DMS153 treated with DMSO at 0.1 percent for 48 hours (cell line): ENCODE measurements around the gene TSEN34.
"Not testable (repeated sequence)": the region's sequence is repeated elsewhere in the genome, so short reads cannot be mapped to it uniquely, and the experiment has no call there.

Source experiments
- DNase-seq: peaks from one replicate; lab custom pipeline; 2025; ENCODE audit not compliant: unreplicated experiment; lab: John Stamatoyannopoulos, UW

Gene TSEN34

GRCh38 chr19:54231077-54231931, 40.2 kb downstream of the TSEN34 start:
- DNase-seq, result peak; percentile 82

GRCh38 chr19:54233941-54234340, 42.8 kb downstream of the TSEN34 start:
- no peak for DNase-seq

- DNase-seq, result not testable (repeated sequence)
These were observed 48.6 kb downstream of the TSEN34 start for GRCh38 chr19:54239491-54240371.

GRCh38 chr19:54240372-54241336, 49.5 kb downstream of the TSEN34 start:
- DNase-seq, result not testable (repeated sequence)

- DNase-seq, result not testable (repeated sequence)
These were observed 51.1 kb downstream of the TSEN34 start for GRCh38 chr19:54242234-54242633.

- not testable (repeated sequence) for DNase-seq
These were observed 51.5 kb downstream of the TSEN34 start, which contains the start of gene LILRA6 for GRCh38 chr19:54242646-54243045. LILRA6 (minus strand) TSS chr19:54242790.

- DNase-seq, result not testable (repeated sequence)
These were observed 52.7 kb downstream of the TSEN34 start for GRCh38 chr19:54243809-54244208.
